GM13976 (cell line): ENCODE data around the gene EP400.

Experiments used
- DNase-seq: peaks from one replicate; pipeline ENCODE4 v3.0.0; 2012; ENCODE audit warnings: low spot score
- in situ Hi-C: fragments of 300-500 bp; cut with MboI; formaldehyde crosslinking; loops from one replicate; pipeline ENCODE4 v1.12.0; 2022; ENCODE audit warnings: low sequenced_read_pairs, mixed read lengths, inconsistent platforms; ENCODE audit not compliant: unreplicated experiment
- TF ChIP-seq, protein P1 (sequence below): IDR thresholded peaks from 2 replicates; pipeline ENCODE4 v1.5.1; 2012; ENCODE audit warnings: borderline replicate concordance, mild to moderate bottlenecking; ENCODE audit not compliant: insufficient read depth; ENCODE audit errors: extremely low read depth, missing control alignments, control extremely low read depth

EP400 gene, protein sequence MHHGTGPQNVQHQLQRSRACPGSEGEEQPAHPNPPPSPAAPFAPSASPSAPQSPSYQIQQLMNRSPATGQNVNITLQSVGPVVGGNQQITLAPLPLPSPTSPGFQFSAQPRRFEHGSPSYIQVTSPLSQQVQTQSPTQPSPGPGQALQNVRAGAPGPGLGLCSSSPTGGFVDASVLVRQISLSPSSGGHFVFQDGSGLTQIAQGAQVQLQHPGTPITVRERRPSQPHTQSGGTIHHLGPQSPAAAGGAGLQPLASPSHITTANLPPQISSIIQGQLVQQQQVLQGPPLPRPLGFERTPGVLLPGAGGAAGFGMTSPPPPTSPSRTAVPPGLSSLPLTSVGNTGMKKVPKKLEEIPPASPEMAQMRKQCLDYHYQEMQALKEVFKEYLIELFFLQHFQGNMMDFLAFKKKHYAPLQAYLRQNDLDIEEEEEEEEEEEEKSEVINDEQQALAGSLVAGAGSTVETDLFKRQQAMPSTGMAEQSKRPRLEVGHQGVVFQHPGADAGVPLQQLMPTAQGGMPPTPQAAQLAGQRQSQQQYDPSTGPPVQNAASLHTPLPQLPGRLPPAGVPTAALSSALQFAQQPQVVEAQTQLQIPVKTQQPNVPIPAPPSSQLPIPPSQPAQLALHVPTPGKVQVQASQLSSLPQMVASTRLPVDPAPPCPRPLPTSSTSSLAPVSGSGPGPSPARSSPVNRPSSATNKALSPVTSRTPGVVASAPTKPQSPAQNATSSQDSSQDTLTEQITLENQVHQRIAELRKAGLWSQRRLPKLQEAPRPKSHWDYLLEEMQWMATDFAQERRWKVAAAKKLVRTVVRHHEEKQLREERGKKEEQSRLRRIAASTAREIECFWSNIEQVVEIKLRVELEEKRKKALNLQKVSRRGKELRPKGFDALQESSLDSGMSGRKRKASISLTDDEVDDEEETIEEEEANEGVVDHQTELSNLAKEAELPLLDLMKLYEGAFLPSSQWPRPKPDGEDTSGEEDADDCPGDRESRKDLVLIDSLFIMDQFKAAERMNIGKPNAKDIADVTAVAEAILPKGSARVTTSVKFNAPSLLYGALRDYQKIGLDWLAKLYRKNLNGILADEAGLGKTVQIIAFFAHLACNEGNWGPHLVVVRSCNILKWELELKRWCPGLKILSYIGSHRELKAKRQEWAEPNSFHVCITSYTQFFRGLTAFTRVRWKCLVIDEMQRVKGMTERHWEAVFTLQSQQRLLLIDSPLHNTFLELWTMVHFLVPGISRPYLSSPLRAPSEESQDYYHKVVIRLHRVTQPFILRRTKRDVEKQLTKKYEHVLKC (N-terminal part only)

DNA sequence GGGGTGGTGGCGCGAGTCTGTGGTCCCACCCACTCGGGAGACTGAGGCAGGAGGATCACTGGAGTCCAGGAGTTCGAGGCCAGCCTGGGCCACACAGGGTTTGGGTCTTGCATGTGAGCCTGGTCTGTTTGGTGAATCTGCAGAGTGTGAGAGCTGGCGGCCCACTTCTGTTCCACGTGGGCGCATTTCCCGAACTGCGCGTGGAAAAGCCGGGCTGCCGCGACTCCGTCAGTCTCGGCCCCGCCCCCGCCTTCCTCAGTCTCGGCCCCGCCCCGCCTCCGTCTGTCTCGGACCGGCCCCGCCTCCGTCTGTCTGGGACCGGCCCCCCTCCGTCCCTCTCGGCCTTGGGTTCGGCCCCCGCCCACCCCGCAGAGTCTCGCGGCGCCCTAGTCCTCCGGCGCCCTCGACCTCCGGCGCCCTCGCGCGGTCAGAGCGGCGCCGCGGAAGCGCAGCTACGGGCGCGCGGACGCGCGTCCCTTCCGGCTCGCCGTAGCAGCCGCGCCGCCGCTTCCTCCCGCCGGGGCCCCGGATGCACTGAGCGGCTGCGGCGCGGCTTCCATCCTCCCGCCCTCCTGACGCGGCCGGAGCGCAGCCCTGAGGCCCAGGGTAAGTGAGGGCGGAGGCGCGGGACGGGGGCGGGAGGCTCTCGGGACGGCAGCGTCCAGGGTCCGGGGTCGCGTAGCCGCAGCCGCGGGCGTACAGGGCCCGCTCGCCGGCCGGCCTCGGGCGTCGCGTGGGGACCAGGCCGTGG, at the start of gene EP400:
TSS of gene EP400 (plus strand) at position 512 of the 751 bp plus-strand sequence. CDS start 10,678 bp downstream, outside the sequence.
- TF ChIP-seq, protein P1, sequence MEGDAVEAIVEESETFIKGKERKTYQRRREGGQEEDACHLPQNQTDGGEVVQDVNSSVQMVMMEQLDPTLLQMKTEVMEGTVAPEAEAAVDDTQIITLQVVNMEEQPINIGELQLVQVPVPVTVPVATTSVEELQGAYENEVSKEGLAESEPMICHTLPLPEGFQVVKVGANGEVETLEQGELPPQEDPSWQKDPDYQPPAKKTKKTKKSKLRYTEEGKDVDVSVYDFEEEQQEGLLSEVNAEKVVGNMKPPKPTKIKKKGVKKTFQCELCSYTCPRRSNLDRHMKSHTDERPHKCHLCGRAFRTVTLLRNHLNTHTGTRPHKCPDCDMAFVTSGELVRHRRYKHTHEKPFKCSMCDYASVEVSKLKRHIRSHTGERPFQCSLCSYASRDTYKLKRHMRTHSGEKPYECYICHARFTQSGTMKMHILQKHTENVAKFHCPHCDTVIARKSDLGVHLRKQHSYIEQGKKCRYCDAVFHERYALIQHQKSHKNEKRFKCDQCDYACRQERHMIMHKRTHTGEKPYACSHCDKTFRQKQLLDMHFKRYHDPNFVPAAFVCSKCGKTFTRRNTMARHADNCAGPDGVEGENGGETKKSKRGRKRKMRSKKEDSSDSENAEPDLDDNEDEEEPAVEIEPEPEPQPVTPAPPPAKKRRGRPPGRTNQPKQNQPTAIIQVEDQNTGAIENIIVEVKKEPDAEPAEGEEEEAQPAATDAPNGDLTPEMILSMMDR: peak; percentile 97
- DNase-seq: peak; percentile 99
- in situ Hi-C loops: no loop called here

DNA sequence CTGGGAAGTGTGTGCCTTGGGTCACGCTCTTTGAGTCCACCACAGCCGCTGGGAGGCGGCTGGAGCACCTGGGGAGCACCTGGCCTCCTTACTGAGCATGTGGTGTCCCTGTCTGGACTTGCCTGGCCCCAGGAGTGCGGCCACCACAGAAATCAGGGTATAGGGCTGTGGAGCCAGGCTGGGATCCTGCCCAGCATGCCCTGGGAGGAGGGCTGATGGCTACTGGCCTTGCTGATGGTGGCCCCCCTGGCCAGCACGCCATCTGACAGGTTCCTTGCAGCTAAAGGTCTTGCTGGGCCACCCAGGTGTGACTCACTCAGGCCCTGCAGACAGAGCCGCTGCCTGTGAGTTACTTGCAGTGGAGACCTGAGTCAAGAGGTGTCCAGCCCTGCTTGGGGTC, 49.3 kb upstream of the EP400 start:
- in situ Hi-C loops: no loop called here
- no peak for DNase-seq
- TF ChIP-seq, protein P1: no peak

DNA sequence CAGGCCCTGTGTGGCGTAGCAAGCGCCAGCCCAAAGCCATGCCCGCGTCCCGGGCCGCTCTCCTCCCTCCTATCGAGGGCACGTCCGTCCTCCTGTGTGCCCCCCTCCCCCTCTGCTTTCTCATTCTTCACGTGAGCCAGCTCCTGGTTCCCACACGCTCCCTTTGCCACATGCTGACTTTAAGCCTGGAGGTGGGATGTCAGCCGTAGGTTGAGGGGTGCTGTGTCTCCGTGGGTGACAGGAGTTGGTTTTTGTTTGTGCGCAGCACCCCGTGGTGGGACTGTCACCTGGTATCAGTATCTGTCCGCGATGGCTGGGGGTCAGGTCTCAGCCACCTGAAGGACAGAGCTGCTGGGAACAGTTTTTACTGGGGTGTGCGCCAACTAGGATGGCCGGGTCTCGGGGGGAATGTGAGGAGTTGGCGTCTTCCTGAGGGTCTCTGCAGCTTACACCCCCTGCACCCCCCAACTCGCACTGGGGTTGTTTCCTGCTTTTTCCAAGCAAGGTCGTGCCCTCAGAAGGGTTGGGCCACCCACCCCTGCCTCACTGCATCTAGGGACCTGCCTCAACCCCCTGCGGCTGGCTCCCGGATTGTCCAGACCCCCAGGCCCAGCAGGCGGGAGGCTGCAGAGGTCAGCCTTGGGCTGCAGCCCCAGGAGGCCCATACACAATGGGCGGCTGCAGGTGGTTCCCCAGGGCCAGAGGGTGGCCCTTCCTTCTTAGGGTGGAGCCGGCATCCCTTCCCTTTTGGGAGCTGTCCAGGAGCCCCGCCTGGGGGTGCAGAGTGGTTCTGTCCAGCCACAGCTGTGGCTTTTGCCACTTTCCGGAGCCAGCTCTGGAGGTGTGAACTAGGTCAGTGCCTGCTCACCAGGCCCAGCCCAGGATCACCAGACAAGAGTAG, 48.1 kb upstream of the EP400 start:
- in situ Hi-C loops: no loop called here
- TF ChIP-seq, protein P1: no peak
- DNase-seq: no peak

DNA sequence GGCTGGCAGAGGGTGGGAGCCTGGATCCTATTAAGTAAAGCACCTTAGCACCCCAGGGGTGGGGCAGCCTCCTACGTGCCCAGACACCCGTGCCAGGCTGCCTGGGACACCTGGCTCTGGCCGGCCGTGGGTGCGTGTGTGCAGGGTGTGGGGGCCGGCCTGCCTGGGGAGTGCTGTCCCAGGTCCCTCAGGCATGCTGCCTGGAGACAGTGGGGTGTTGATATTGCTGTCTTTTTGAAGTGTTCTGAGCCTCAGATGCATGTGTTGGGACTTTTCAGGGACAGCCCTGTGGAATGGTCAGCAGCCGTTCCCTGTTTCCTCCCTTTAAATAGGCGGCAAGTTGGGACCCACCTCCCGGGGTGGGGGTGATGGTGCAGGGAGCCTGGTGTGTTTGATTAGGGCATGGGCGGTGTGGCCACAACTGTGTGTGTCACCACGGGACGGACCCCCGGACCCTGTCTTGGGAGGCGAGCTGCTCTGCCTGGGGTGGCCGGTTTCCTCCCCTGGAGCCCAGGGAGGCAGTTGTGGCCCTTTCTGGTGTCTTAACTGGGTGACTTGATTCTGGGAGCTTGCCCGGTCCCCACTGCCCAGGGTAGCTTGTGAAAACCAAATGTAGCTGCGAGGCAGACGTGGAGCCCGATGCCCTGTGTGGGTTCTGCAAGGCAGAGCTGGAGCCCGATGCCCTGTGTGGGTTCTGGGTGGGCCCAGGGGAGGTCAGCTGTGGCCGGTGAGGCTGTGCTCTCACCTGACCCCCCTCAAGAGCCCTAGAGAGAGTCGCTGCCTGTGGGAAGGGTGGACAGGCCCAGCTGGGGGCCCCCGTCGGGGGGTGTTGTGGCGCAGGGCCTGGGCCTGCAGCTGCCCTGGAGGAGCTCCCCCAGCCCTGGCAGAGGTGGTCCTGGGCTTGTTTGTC, 47.2 kb upstream of the EP400 start:
- DNase-seq: no peak
- TF ChIP-seq, protein P1: no peak
- in situ Hi-C loops: no loop called here
